Bronchial epithelial cell (primary cell): Measurements from ENCODE around the gene CNTNAP2. TPM values are rescaled to one million over a fixed set of nuclear protein-coding genes. Genes with fewer than 3 reads are reported as not detected.

Experiments
- DNase-seq: peaks from one replicate; pipeline ENCODE4 v3.0.0-alpha.2; 2010; ENCODE audit warnings: low read depth
- FAIRE-seq: peaks from 2 replicates; lab custom pipeline; 2011; peaks lifted over from hg19 to GRCh38; lab: Jason Lieb, UNC
- H3K27me3 ChIP-seq: 2 replicates; pipeline ENCODE4 v1.5.1; 2011; ENCODE audit warnings: low read length; ENCODE audit not compliant: control insufficient read depth, insufficient read depth
- H3K36me3 ChIP-seq: 2 replicates; pipeline ENCODE4 v1.5.1; 2011; ENCODE audit warnings: low read length; ENCODE audit not compliant: control insufficient read depth, insufficient read depth
- H3K4me3 ChIP-seq: 2 replicates; pipeline ENCODE4 v1.5.1; 2011; ENCODE audit warnings: mild to moderate bottlenecking, low read depth, low read length, control low read depth
- total RNA-seq: library from RNA; depleted of rRNA; stranded (reverse); fragments of >200 nt; gene quantifications from 2 replicates; pipeline ENCODE4 v1.2.1, GENCODE V29; 2014
- TF ChIP-seq, protein P1 (sequence below): IDR thresholded peaks from 2 replicates; pipeline ENCODE4 v1.5.1; 2011; ENCODE audit warnings: mild to moderate bottlenecking, moderate library complexity, low read length, control low read depth, inconsistent platforms; ENCODE audit not compliant: insufficient read depth, severe bottlenecking

CNTNAP2 gene
- total RNA-seq, 1 donor from 2014 or later: 0.26 TPM

DNA sequence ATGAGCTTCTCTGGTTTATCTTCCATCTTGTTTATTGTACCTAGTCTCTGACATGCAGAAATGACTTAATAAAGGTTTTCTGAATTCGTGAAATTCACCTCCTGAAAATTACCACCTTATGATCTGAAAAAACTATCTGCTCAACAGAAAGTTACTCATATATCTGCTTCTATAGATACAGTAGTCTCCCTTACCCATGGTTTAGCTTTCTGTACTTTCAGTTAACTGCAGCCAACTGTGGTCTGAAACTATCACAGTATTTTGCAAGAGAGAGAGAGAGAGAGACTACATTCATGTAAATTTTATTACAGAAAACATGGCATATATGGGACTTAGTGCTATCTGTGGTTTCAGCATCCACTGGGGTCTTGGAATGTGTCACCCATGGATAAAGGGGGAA, 1564.9 kb downstream of the CNTNAP2 start:
- no peaks in the 10 kb centered on the region for H3K36me3 ChIP-seq
- H3K27me3 ChIP-seq: no peaks in the 10 kb centered on the region
- FAIRE-seq (no peak), DNase-seq (no peak)
- TF ChIP-seq, protein P1, sequence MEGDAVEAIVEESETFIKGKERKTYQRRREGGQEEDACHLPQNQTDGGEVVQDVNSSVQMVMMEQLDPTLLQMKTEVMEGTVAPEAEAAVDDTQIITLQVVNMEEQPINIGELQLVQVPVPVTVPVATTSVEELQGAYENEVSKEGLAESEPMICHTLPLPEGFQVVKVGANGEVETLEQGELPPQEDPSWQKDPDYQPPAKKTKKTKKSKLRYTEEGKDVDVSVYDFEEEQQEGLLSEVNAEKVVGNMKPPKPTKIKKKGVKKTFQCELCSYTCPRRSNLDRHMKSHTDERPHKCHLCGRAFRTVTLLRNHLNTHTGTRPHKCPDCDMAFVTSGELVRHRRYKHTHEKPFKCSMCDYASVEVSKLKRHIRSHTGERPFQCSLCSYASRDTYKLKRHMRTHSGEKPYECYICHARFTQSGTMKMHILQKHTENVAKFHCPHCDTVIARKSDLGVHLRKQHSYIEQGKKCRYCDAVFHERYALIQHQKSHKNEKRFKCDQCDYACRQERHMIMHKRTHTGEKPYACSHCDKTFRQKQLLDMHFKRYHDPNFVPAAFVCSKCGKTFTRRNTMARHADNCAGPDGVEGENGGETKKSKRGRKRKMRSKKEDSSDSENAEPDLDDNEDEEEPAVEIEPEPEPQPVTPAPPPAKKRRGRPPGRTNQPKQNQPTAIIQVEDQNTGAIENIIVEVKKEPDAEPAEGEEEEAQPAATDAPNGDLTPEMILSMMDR: no peak
- H3K4me3 ChIP-seq: no peak overlapping the region

DNA sequence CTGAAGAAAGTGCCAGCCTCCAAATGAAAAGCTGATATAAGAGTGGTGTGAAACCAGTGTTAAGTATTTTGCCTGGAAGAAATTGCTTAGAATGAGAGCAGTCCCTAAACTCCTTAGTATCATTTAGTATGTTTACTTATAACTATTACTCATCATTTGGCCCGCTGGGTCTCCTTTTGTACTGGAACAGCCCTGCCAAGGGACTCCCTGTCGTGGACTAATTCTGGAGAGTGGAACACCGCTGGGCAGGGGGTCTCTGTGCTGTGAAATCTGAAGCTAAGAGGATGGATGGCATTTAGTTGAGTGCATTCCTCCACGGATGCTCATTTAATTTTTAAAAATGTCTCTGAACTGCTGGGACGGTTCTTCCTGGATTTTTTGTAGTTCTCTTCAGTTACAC, 1584.1 kb downstream of the CNTNAP2 start:
- TF ChIP-seq, protein P1: no peak
- DNase-seq: no peak
- no peaks in the 10 kb centered on the region for H3K27me3 ChIP-seq
- no peak for FAIRE-seq
- H3K36me3 ChIP-seq: no peaks in the 10 kb centered on the region
- no peak overlapping the region for H3K4me3 ChIP-seq

DNA sequence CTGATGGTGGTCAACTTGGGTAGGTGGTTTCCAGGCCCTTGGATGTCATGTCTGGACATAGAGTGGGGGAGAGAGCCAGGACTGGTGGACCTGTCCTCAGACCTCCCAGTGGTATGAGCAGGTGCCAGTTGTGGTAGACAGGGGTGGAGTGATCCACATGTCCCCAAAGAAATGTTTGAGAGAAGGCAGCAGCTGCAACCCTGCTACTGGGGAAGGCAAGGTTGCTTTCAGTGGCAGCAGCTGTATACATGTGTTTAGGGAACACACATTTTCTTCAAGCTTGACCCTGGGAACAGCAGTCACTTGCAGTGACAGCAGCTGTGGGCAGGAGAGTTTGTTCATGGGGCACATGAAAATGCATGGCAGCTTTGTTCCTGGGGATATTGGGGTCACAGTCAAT, 1591.3 kb downstream of the CNTNAP2 start:
- Histone ChIP-seq H3K27me3 (no peaks in the 10 kb centered on the region), H3K4me3 (no peak overlapping the region), H3K36me3 (no peaks in the 10 kb centered on the region)
- DNase-seq (no peak), FAIRE-seq (no peak)
- TF ChIP-seq, protein P1: no peak

DNA sequence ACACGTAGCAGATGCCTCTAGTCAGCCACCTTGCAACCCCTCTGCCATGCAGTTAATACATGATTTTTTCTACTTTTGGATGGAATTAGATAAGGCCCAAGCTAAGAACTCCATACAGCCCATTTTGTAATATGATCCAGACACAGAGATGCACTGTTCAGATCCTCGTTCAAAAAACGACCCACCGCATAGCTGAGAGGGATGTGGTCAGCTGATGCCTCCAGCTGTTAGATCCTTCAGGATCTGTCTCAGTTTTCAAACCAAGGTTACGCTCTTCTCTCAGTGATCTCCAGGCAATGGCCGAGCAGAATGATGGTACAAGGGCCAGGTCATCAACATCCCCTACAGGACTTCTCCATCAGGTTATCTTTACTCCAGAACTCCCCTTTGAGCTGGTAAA, 1592.3 kb downstream of the CNTNAP2 start:
- TF ChIP-seq, protein P1: no peak

DNA sequence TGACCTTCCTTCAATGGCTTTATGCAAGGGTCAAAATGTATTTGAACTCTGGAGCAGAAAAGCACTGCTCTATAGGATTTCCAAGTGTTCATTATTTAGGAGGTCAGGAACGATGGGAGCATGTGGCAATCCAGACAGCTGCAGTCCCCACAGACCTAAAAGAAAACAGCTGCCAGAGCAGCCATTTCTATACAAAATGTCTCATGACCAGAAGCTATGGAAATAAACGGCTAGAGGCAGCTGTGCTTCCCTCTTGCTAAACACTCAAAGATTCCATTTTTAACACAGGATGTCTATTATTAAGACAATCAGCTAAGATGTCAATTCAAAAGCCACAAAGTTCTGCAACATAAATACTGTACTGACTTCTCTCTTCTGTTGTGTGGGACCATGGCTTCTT, 1594.8 kb downstream of the CNTNAP2 start:
- H3K36me3 ChIP-seq: no peaks in the 10 kb centered on the region
- H3K27me3 ChIP-seq: no peaks in the 10 kb centered on the region
- TF ChIP-seq, protein P1: no peak
- DNase-seq (no peak), FAIRE-seq (no peak)
- H3K4me3 ChIP-seq: no peak overlapping the region

More for the DNA sequence above, 1592.3 kb downstream of the CNTNAP2 start:
- Histone ChIP-seq H3K27me3 (no peaks in the 10 kb centered on the region), H3K4me3 (no peak overlapping the region), H3K36me3 (no peaks in the 10 kb centered on the region)
- DNase-seq (no peak), FAIRE-seq (no peak)
